ENCODE measurements around the gene CIDEA.

- TF ChIP-seq RFX5 (IDR thresholded peaks at IDR 0.05; ENCODE audit: low read depth, low read length) (no peak), KAT7 (CRISPR knock-in tag; IDR thresholded peaks at IDR 0.05; ENCODE audit: borderline replicate concordance) (no peak), EHMT2 (IDR thresholded peaks at IDR 0.05) (no peak), RAD51 (IDR thresholded peaks at IDR 0.05; ENCODE audit: borderline replicate concordance, low read depth) (no peak), ESRRA (IDR thresholded peaks at IDR 0.05; ENCODE audit: borderline replicate concordance, low read depth) (no peak), SIN3A (IDR thresholded peaks at IDR 0.05; ENCODE audit: borderline replicate concordance in 2 of 2, control insufficient read depth in 1 of 2, low read depth in 2 of 2, low read length in 2 of 2) (no peak)
- TF ChIP-seq, protein P1, sequence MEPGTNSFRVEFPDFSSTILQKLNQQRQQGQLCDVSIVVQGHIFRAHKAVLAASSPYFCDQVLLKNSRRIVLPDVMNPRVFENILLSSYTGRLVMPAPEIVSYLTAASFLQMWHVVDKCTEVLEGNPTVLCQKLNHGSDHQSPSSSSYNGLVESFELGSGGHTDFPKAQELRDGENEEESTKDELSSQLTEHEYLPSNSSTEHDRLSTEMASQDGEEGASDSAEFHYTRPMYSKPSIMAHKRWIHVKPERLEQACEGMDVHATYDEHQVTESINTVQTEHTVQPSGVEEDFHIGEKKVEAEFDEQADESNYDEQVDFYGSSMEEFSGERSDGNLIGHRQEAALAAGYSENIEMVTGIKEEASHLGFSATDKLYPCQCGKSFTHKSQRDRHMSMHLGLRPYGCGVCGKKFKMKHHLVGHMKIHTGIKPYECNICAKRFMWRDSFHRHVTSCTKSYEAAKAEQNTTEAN (CRISPR knock-in tag; IDR thresholded peaks at IDR 0.05), result no peak
Observed at GRCh38 chr18:12254820-12255511, 805 bp downstream of the CIDEA start.

Measured in K562 (cell line).